Parathyroid adenoma (tissue), 2 donors: Measurements from ENCODE around the gene CAMK1D.

Source experiments
- H2AFZ ChIP-seq: fragments of 300-600 bp; sonication (generic); one replicate; pipeline ENCODE4 v1.7.0; 2017; ENCODE audit warnings: antibody characterized with exemption, mild to moderate bottlenecking
- H3K27ac ChIP-seq: fragments of 300-600 bp; sonication (generic); one replicate; pipeline ENCODE4 v1.7.0; 2017
- H3K27me3 ChIP-seq: fragments of 300-600 bp; sonication (generic); one replicate; pipeline ENCODE4 v1.7.0; 2017; ENCODE audit warnings: low read length; ENCODE audit not compliant: control insufficient read depth, insufficient read depth
- H3K36me3 ChIP-seq: fragments of 300-600 bp; sonication (generic); one replicate; pipeline ENCODE4 v1.7.0; 2017; ENCODE audit warnings: low read length; ENCODE audit not compliant: control insufficient read depth, insufficient read depth
- H3K4me1 ChIP-seq: fragments of 300-600 bp; sonication (generic); one replicate; pipeline ENCODE4 v1.7.0; 2017; ENCODE audit warnings: control low read depth
- H3K4me2 ChIP-seq: fragments of 300-600 bp; sonication (generic); one replicate; pipeline ENCODE4 v1.7.0; 2017; ENCODE audit warnings: low read length
- H3K4me3 ChIP-seq: fragments of 300-600 bp; sonication (generic); one replicate; pipeline ENCODE4 v1.7.0; 2017; ENCODE audit warnings: low read depth, low read length
- H3K79me2 ChIP-seq: fragments of 300-600 bp; sonication (generic); one replicate; pipeline ENCODE4 v1.7.0; 2017; ENCODE audit warnings: control low read depth
- H3K9ac ChIP-seq: fragments of 300-600 bp; sonication (generic); one replicate; pipeline ENCODE4 v1.7.0; 2017; ENCODE audit warnings: mild to moderate bottlenecking
- H3K9me3 ChIP-seq: fragments of 300-600 bp; sonication (generic); one replicate; pipeline ENCODE4 v1.7.0; 2017; ENCODE audit warnings: low read length; ENCODE audit not compliant: control insufficient read depth
- TF ChIP-seq, protein P1 (sequence below): fragments of 300-600 bp; sonication (generic); IDR thresholded peaks from one replicate; pipeline ENCODE4 v1.7.0; 2017; ENCODE audit warnings: antibody characterized with exemption, mild to moderate bottlenecking
- donor health status: primary hyperparathyroidism.

Gene CAMK1D

DNA sequence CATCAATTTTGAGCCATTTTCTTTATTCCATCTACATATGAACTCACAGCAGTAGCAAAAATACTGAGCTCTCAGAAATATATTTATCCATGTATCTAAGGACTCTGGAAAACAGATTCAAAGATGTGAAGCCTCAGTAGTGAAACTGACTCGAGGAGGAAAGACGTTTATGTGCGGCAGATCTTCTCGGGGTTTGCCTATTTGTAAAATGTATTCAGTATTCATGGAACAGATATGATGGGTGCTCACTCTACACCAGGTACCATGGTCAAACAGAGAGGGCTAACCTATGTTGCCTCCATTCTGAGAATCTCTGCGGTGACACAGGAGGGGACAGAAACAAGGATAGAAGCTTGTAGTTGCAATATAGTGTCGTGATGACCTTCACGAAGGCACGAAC is 93.7 kb downstream of the CAMK1D start:
- Histone ChIP-seq H3K4me3 (no peak overlapping the region), H3K27ac (no peak overlapping the region), H3K36me3 (no peaks in the 10 kb centered on the region), H3K9ac (no peak overlapping the region), H2AFZ (no peak overlapping the region), H3K9me3 (no peaks in the 10 kb centered on the region), H3K4me2 (no peak overlapping the region), H3K27me3 (no peaks in the 10 kb centered on the region), H3K4me1 (no peaks in the 10 kb centered on the region), H3K79me2 (no peaks in the 10 kb centered on the region)
- TF ChIP-seq, protein P1, sequence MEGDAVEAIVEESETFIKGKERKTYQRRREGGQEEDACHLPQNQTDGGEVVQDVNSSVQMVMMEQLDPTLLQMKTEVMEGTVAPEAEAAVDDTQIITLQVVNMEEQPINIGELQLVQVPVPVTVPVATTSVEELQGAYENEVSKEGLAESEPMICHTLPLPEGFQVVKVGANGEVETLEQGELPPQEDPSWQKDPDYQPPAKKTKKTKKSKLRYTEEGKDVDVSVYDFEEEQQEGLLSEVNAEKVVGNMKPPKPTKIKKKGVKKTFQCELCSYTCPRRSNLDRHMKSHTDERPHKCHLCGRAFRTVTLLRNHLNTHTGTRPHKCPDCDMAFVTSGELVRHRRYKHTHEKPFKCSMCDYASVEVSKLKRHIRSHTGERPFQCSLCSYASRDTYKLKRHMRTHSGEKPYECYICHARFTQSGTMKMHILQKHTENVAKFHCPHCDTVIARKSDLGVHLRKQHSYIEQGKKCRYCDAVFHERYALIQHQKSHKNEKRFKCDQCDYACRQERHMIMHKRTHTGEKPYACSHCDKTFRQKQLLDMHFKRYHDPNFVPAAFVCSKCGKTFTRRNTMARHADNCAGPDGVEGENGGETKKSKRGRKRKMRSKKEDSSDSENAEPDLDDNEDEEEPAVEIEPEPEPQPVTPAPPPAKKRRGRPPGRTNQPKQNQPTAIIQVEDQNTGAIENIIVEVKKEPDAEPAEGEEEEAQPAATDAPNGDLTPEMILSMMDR = no peak

DNA sequence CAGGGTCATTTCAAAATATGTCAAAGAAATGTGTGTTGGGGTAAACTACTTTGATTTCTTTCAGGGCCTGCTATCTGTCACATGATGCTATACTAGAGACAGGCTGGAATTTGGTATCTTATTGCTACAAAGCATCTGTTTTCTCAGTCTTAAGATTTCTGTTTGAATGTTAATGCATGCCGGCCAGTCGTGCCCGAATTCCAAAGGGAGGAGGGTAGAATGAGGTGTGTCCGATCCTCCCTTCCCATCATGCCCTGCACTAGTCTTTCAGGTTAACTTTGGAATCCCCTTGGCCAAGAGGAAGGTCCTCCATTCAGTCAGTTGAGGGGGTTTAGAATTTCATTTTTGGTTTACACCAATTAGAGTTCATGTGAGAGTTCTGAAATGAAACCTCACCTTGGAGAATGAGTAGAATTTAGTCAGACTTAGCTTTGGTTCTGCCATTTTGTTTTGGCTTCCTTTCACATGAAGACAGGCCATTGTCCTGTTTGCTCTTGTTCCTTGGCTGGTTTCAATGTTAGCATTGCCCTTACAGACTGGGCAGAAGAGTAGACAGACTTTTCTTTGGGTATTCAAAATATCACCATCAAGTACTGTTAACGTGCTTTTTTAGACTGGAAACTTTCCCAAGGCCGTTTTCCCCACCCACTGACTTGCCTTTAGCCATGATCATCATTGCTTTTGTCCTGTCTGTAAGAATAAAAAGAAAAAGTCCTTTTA is 95.8 kb downstream of the CAMK1D start:
- no peaks in the 10 kb centered on the region for H3K27me3 ChIP-seq
- H3K4me3 ChIP-seq = no peak overlapping the region
- no peaks in the 10 kb centered on the region for H3K36me3 ChIP-seq
- H3K4me2 ChIP-seq = no peak overlapping the region
- H3K79me2 ChIP-seq = no peaks in the 10 kb centered on the region
- H3K9me3 ChIP-seq = no peaks in the 10 kb centered on the region
- no peak overlapping the region for H3K9ac ChIP-seq
- no peak overlapping the region for H2AFZ ChIP-seq
- H3K27ac ChIP-seq = no peak overlapping the region
- no peaks in the 10 kb centered on the region for H3K4me1 ChIP-seq
- TF ChIP-seq, protein P1 = no peak

DNA sequence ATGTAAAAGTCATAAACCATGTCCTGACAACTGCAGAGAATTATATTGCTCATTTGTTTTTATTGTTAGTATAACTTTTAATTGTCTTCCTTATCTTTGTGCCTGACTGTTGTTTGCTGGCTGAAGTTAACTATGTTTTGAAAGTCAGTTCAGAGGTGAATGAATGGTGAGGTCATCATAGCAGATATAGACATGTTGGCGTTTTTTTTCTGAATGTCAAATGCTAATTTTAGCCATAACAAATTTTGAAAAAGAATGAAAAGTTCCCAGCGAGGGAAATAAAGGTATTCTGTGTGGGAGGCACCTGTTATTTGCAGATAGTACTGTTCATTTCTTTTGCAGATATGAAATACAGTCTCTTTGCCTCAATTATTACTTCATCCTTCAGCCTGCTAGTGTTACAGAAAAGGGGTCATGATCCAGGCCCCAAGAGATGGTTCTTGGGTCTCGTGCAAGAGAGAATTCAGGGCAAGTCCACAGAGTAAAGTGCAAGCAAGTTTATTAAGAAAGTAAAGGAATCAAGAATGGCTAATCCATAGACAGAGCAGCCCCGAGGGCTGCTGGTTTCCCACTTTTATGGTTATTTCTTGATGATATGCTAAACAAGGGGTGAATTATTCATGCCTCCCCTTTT is 96.5 kb downstream of the CAMK1D start:
- TF ChIP-seq, protein P1 = no peak
- H3K27ac ChIP-seq = no peak overlapping the region
- no peaks in the 10 kb centered on the region for H3K27me3 ChIP-seq
- H3K4me2 ChIP-seq = no peak overlapping the region
- H2AFZ ChIP-seq = no peak overlapping the region
- no peak overlapping the region for H3K9ac ChIP-seq
- no peak overlapping the region for H3K4me3 ChIP-seq
- no peaks in the 10 kb centered on the region for H3K9me3 ChIP-seq
- H3K79me2 ChIP-seq = no peaks in the 10 kb centered on the region
- no peaks in the 10 kb centered on the region for H3K4me1 ChIP-seq
- no peaks in the 10 kb centered on the region for H3K36me3 ChIP-seq

DNA sequence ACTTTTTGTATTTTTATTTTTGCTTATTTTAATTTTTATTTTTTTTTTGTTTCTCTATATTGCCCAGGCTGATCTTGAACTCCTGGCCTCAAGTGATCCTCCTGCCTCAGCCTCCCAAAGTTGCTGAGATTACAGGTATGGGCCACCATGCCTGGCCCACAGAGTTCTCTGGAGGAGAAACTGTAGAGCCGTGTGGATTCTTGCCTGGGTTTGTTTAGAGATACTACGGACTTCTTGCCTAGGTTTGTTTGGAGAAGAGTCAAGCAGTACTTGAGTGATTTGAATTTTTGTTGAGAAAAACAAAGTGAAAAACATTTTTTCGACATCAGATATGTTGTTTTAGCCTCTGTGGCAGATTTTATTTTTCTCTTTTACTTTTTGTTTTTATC is 99.0 kb downstream of the CAMK1D start:
- Histone ChIP-seq H3K79me2 (no peaks in the 10 kb centered on the region), H3K9me3 (no peaks in the 10 kb centered on the region), H3K36me3 (no peaks in the 10 kb centered on the region), H3K4me3 (no peak overlapping the region), H3K27ac (no peak overlapping the region), H3K4me2 (no peak overlapping the region), H3K4me1 (no peaks in the 10 kb centered on the region), H3K27me3 (no peaks in the 10 kb centered on the region), H3K9ac (no peak overlapping the region), H2AFZ (no peak overlapping the region)
- TF ChIP-seq, protein P1 = no peak
